H1 (cell line): Measurements from ENCODE around the gene MLYCD. TPM values are rescaled to one million over a fixed set of nuclear protein-coding genes. Genes with fewer than 3 reads are reported as not detected.

Experiments used
- CTCF ChIA-PET: fragments of 300-600 bp; sonication (Branson Sonifier 250); formaldehyde crosslinking; loops from one replicate; lab custom pipeline; 2021; ENCODE audit not compliant: partially characterized antibody; lab: Charles Lee
- POLR2A ChIA-PET: fragments of 300-600 bp; sonication (Branson Sonifier 250); formaldehyde crosslinking; loops from one replicate; lab custom pipeline; 2021; ENCODE audit warnings: inconsistent platforms; ENCODE audit not compliant: partially characterized antibody; lab: Charles Lee
- DNase-seq, 2 experiments: peaks; one replicate each; pipeline versions ENCODE4 v3.0.0 to v3.0.0-alpha.2; 2010 to 2022; ENCODE audit warnings: low spot score in 2 of 2, low read depth in 1 of 2, mixed read lengths in 1 of 2
- FAIRE-seq: peaks from 2 replicates; lab custom pipeline; 2011; peaks lifted over from hg19 to GRCh38; lab: Jason Lieb, UNC
- H2AFZ ChIP-seq: 2 replicates; pipeline ENCODE4 v1.8.1; 2012; ENCODE audit warnings: low read length, inconsistent platforms
- H2AK5ac ChIP-seq: 2 replicates; pipeline ENCODE4 v1.6.1; 2013; ENCODE audit warnings: low read depth, low read length
- H2BK120ac ChIP-seq: replicated peaks from 2 replicates; pipeline ENCODE3; 2013; ENCODE audit warnings: low read depth, low read length, inconsistent platforms
- H2BK12ac ChIP-seq: 2 replicates; pipeline ENCODE4 v1.6.1; 2013; ENCODE audit warnings: low read depth, low read length
- H2BK15ac ChIP-seq: 2 replicates; pipeline ENCODE4 v1.6.1; 2013; ENCODE audit warnings: low read length
- H2BK20ac ChIP-seq: 2 replicates; pipeline ENCODE4 v1.6.1; 2013; ENCODE audit warnings: low read length
- H2BK5ac ChIP-seq: 2 replicates; pipeline ENCODE4 v1.6.1; 2013; ENCODE audit warnings: low read depth, low read length
- H3K14ac ChIP-seq: 2 replicates; pipeline ENCODE4 v1.6.1; 2013; ENCODE audit warnings: inconsistent platforms; ENCODE audit not compliant: insufficient read length
- H3K18ac ChIP-seq: 2 replicates; pipeline ENCODE4 v1.6.1; 2013; ENCODE audit warnings: low read length; ENCODE audit errors: extremely low read depth
- H3K23ac ChIP-seq: 2 replicates; pipeline ENCODE4 v1.6.1; 2013; ENCODE audit warnings: inconsistent platforms; ENCODE audit not compliant: insufficient read length
- H3K23me2 ChIP-seq: 2 replicates; pipeline ENCODE4 v1.6.1; 2013; ENCODE audit warnings: low read depth, low read length
- H3K27ac ChIP-seq: 2 replicates; pipeline ENCODE4 v1.6.1; 2011; ENCODE audit warnings: low read depth, low read length, inconsistent platforms
- H3K27me3 ChIP-seq, 4 experiments: replicated peaks in 1 of 4; 1 replicate in 1 of 4; 2 replicates in 3 of 4; pipeline versions ENCODE4 v1.6.1 to v1.8.1; 2011 to 2013; ENCODE audit warnings: low read length in 3 of 4, mild to moderate bottlenecking in 3 of 4, inconsistent platforms in 2 of 4, mixed read lengths in 2 of 4, moderate library complexity in 1 of 4; ENCODE audit not compliant: control insufficient read depth in 3 of 4, insufficient read depth in 3 of 4; ENCODE audit errors: extremely low read depth in 1 of 4
- H3K36me3 ChIP-seq, 4 experiments: 2 replicates each; pipeline versions ENCODE4 v1.6.1 to v1.8.1; 2011 to 2013; ENCODE audit warnings: mild to moderate bottlenecking in 4 of 4, low read length in 3 of 4, moderate library complexity in 2 of 4, control low read depth in 1 of 4, inconsistent platforms in 1 of 4; ENCODE audit not compliant: insufficient read depth in 4 of 4, control insufficient read depth in 2 of 4
- H3K4ac ChIP-seq: replicated peaks from 2 replicates; pipeline ENCODE3; 2013; ENCODE audit warnings: low read length, low read depth, mixed read lengths, inconsistent platforms; ENCODE audit not compliant: insufficient read length
- H3K4me1 ChIP-seq, 4 experiments: replicated peaks in 1 of 4; 1 replicate in 1 of 4; 2 replicates in 3 of 4; pipeline versions ENCODE4 v1.6.1 to v1.8.1; 2011 to 2013; ENCODE audit warnings: low read length in 3 of 4, inconsistent platforms in 2 of 4, mixed read lengths in 1 of 4; ENCODE audit not compliant: insufficient read depth in 4 of 4, control insufficient read depth in 3 of 4
- H3K4me2 ChIP-seq, 2 experiments: 2 replicates each; pipeline versions ENCODE4 v1.6.1 to v1.8.1; 2011 to 2013; ENCODE audit warnings: low read depth in 2 of 2, low read length in 2 of 2, control low read depth in 1 of 2, inconsistent platforms in 1 of 2, mild to moderate bottlenecking in 1 of 2; ENCODE audit not compliant: insufficient read depth in 1 of 2
- H3K4me3 ChIP-seq, 4 experiments: fragments of 200-600, 300-600 bp in 1 of 4; sonication (generic), shearing (Covaris generic), sonication (Bioruptor Twin) in 1 of 4; 2 replicates each; pipeline versions ENCODE4 v1.5.1 to v1.8.1; 2011 to 2016; ENCODE audit warnings: low read length in 4 of 4, low read depth in 3 of 4, control low read depth in 2 of 4, inconsistent platforms in 2 of 4, mild to moderate bottlenecking in 2 of 4, mixed read lengths in 1 of 4, moderate library complexity in 1 of 4; ENCODE audit not compliant: insufficient read depth in 2 of 4; ENCODE audit errors: extremely low read depth in 1 of 4
- H3K56ac ChIP-seq: replicated peaks from 2 replicates; pipeline ENCODE3; 2013; ENCODE audit warnings: low read depth, mild to moderate bottlenecking, mixed read lengths, low read length, inconsistent platforms; ENCODE audit not compliant: insufficient read length
- H3K79me1 ChIP-seq: 2 replicates; pipeline ENCODE4 v1.6.1; 2013; ENCODE audit warnings: low read depth, low read length, control low read depth
- H3K79me2 ChIP-seq, 2 experiments: 2 replicates each; pipeline versions ENCODE4 v1.6.1 to v1.8.1; 2012 to 2013; ENCODE audit warnings: low read length in 2 of 2, mild to moderate bottlenecking in 2 of 2, inconsistent platforms in 1 of 2; ENCODE audit not compliant: insufficient read depth in 2 of 2, control insufficient read depth in 1 of 2
- H3K9ac ChIP-seq, 4 experiments: replicated peaks in 1 of 4; 1 replicate in 1 of 4; 2 replicates in 3 of 4; pipeline versions ENCODE4 v1.6.1 to v1.8.1; 2011 to 2013; ENCODE audit warnings: low read depth in 3 of 4, low read length in 3 of 4, control low read depth in 2 of 4, mild to moderate bottlenecking in 2 of 4, moderate library complexity in 2 of 4, inconsistent platforms in 1 of 4; ENCODE audit errors: extremely low read depth in 1 of 4
- H3K9me3 ChIP-seq, 2 experiments: 2 replicates each; pipeline versions ENCODE4 v1.6.1 to v1.8.1; 2012 to 2013; ENCODE audit warnings: mild to moderate bottlenecking in 2 of 2, moderate library complexity in 2 of 2, control low read depth in 1 of 2, inconsistent platforms in 1 of 2, low read depth in 1 of 2, low read length in 1 of 2, mixed read lengths in 1 of 2; ENCODE audit not compliant: insufficient read depth in 2 of 2
- H4K20me1 ChIP-seq, 2 experiments: replicated peaks in 1 of 2; 2 replicates each; pipeline versions ENCODE3 to v1.8.1; 2011 to 2013; ENCODE audit warnings: inconsistent platforms in 2 of 2, low read length in 2 of 2, mild to moderate bottlenecking in 1 of 2; ENCODE audit not compliant: insufficient read depth in 2 of 2, control insufficient read depth in 1 of 2
- H4K5ac ChIP-seq: 2 replicates; pipeline ENCODE4 v1.6.1; 2013; ENCODE audit warnings: low read length, low read depth, mixed read lengths, inconsistent platforms; ENCODE audit not compliant: insufficient read length
- H4K8ac ChIP-seq: 2 replicates; pipeline ENCODE4 v1.8.0; 2013; ENCODE audit warnings: mild to moderate bottlenecking, moderate library complexity, low read length, inconsistent platforms; ENCODE audit not compliant: insufficient read depth; ENCODE audit errors: extremely low read depth
- H4K91ac ChIP-seq: replicated peaks from 2 replicates; pipeline ENCODE3; 2013; ENCODE audit warnings: low read length, mixed read lengths, inconsistent platforms; ENCODE audit not compliant: insufficient read length
- ATF2 ChIP-seq: IDR thresholded peaks from 2 replicates; pipeline ENCODE4 v1.6.1; 2012; ENCODE audit warnings: low read length, inconsistent platforms
- BCL11A ChIP-seq, 2 experiments: IDR thresholded peaks; one replicate each; pipeline ENCODE4 v1.6.1; 2011; ENCODE audit warnings: low read depth in 2 of 2, low read length in 2 of 2, mild to moderate bottlenecking in 2 of 2
- CHD1 ChIP-seq: IDR thresholded peaks from 2 replicates; pipeline ENCODE4 v1.6.1; 2012; ENCODE audit warnings: low read depth, low read length, improper control_type of control experiment
- EZH2 ChIP-seq: fragments of 200-600 bp; sonication (generic); IDR thresholded peaks from 2 replicates; pipeline ENCODE4 v1.7.1; 2012; ENCODE audit warnings: low read depth, mild to moderate bottlenecking, moderate library complexity, low read length, inconsistent platforms; ENCODE audit not compliant: severe bottlenecking
- RXRA ChIP-seq: IDR thresholded peaks from 2 replicates; pipeline ENCODE4 v1.6.1; 2011; ENCODE audit warnings: low read depth, mild to moderate bottlenecking, low read length, moderate library complexity; ENCODE audit not compliant: insufficient read depth
- SRF ChIP-seq: IDR thresholded peaks from 2 replicates; pipeline ENCODE4 v1.6.1; 2011; ENCODE audit warnings: mild to moderate bottlenecking, low read depth, low read length, moderate library complexity
- WGBS, 2 experiments: shearing (Covaris generic) in 1 of 2; methylation state at CpG; one replicate each; pipeline versions ENCODE4 v1.1.6 to v1.1.7; 2013 to 2015; ENCODE audit warnings: low lambda C conversion rate in 2 of 2, mixed read lengths in 2 of 2, inconsistent platforms in 1 of 2, low coverage in 1 of 2, missing lambda C conversion rate in 1 of 2; ENCODE audit not compliant: insufficient replicate concordance in 2 of 2, insufficient coverage in 1 of 2, insufficient read length in 1 of 2; ENCODE audit errors: extremely low coverage in 1 of 2, missing lambda C conversion rate in 1 of 2; 5-methylcytosine and 5-hydroxymethylcytosine counted together
- polyA plus RNA-seq, 7 experiments: library from polyadenylated mRNA; depleted of rRNA in 3 of 7; stranded (reverse) in 5 of 7; unstranded in 2 of 7; fragments of >200 nt in 5 of 7; fragments of 200-250 nt in 2 of 7; gene quantifications; 1 replicate in 5 of 7; 2 replicates in 1 of 7; 4 replicates in 1 of 7; pipeline versions ENCODE4 v1.2.1 to v1.2.3, GENCODE V29; 2011 to 2013; ENCODE audit warnings: missing spikeins in 2 of 7, mixed read lengths in 2 of 7
- total RNA-seq: library from RNA; stranded (reverse); fragmentation: NEBNext Ultra II Directional; extraction: Animal tissue kit (Norgen Biotek cat#: 25700); gene quantifications from 2 replicates; pipeline ENCODE4 v1.2.1, GENCODE V29; 2021

MLYCD gene
- total and polyA plus RNA-seq, 2 of the 8 experiments (the other 6 are each of a cell fraction or from before 2014, with no cell fraction given): 3.7 to 7.0 TPM

GRCh38 chr16:83937922-83938885 lies 39.3 kb downstream of the MLYCD start:
- CTCF ChIA-PET: interaction anchor here (1.1 to 5.0 kb wide), 4 partner anchors 9 to 128 kb away, joined by 3 to 35 read pairs (median 4); no protein-coding TSS in a partner anchor
- no peak overlapping the region for H2BK15ac ChIP-seq
- peaks cover 0 to 5% (median 3%) of the 10 kb centered on the region in 4 experiments; a peak in 3 of 7 replicates for H3K4me1 ChIP-seq
- H4K5ac ChIP-seq: no peak overlapping the region
- no peak overlapping the region for H2BK120ac ChIP-seq
- H2BK12ac ChIP-seq: no peak overlapping the region
- H2BK5ac ChIP-seq: no peak overlapping the region
- H2AK5ac ChIP-seq: no peak overlapping the region
- no peak for FAIRE-seq
- H3K36me3 ChIP-seq: no peaks in the 10 kb centered on the region
- no peak overlapping the region for H3K9ac ChIP-seq
- no peaks in the 10 kb centered on the region for H3K79me1 ChIP-seq
- no peaks in the 10 kb centered on the region for H3K9me3 ChIP-seq
- no peak overlapping the region for H3K23ac ChIP-seq
- no peak for TF ChIP-seq ATF2
- no peak for TF ChIP-seq CHD1
- TF ChIP-seq BCL11A (IDR thresholded peaks at IDR 0.05; ENCODE audit: low read depth in 2 of 2, low read length in 2 of 2): no peak
- TF ChIP-seq SRF: no peak
- no peak for TF ChIP-seq RXRA
- no peak for TF ChIP-seq EZH2
- 91% methylated on average over 18 of the region's 18 CpGs; no CpG with 5 or more reads in 1 of the 2 experiments for WGBS, 2 experiments
- H3K4me2 ChIP-seq: no peak overlapping the region
- H4K20me1 ChIP-seq: peaks cover 0 to 6% of the 10 kb centered on the region in 2 experiments
- DNase-seq: no peak
- no peak overlapping the region for H3K56ac ChIP-seq
- H3K14ac ChIP-seq: no peak overlapping the region
- no peaks in the 10 kb centered on the region; a peak in 1 of 7 replicates for H3K27me3 ChIP-seq
- H2BK20ac ChIP-seq: no peak overlapping the region
- no peak overlapping the region for H3K4ac ChIP-seq
- no peak overlapping the region for H4K8ac ChIP-seq
- H2AFZ ChIP-seq: no peak overlapping the region
- POLR2A ChIA-PET: interaction anchor here (1.4 to 3.4 kb wide), 2 partner anchors 10 to 16 kb away, joined by 4 to 19 read pairs; no protein-coding TSS in a partner anchor
- no peaks in the 10 kb centered on the region for H3K23me2 ChIP-seq
- no peaks in the 10 kb centered on the region for H3K79me2 ChIP-seq
- H3K18ac ChIP-seq: no peak overlapping the region
- no peak overlapping the region for H4K91ac ChIP-seq
- no peak overlapping the region for H3K4me3 ChIP-seq
- H3K27ac ChIP-seq: no peak overlapping the region
